GM19463 (cell line): Measurements from ENCODE around the gene SUSD3.
"Not testable (repeated sequence)": the region's sequence is repeated elsewhere in the genome, so short reads cannot be mapped to it uniquely, and the experiment has no call there.

Experiments
- ATAC-seq: cut with Tn5 transposase; IDR thresholded peaks from one replicate; pipeline ENCODE4 v1.9.1; 2021; ENCODE audit warnings: mild to moderate bottlenecking, moderate library complexity; ENCODE audit not compliant: unreplicated experiment

Gene SUSD3

GRCh38 chr9:93091453-93092081 lies 33.1 kb downstream of the SUSD3 start:
- ATAC-seq, result no peak

GRCh38 chr9:93092251-93092991 lies 33.9 kb downstream of the SUSD3 start:
- ATAC-seq, result no peak

GRCh38 chr9:93093127-93093876 lies 34.8 kb downstream of the SUSD3 start:
- ATAC-seq, result no peak

- no peak for ATAC-seq
Measured at GRCh38 chr9:93093877-93094657, 35.6 kb downstream of the SUSD3 start.

GRCh38 chr9:93094658-93095204 lies 36.2 kb downstream of the SUSD3 start:
- no peak for ATAC-seq

- ATAC-seq, result peak; percentile 58
Measured at GRCh38 chr9:93095205-93096130, 37.0 kb downstream of the SUSD3 start.

- ATAC-seq, result peak; percentile 35
Measured at GRCh38 chr9:93096131-93096802, 37.8 kb downstream of the SUSD3 start, which contains the start of gene CARD19. TSS of gene CARD19 (plus strand) at chr9:93096217. CDS start at chr9:93096346, 129 bp downstream.

- no peak for ATAC-seq
Measured at GRCh38 chr9:93096811-93097382, 38.4 kb downstream of the SUSD3 start.

- ATAC-seq, result no peak
Measured at GRCh38 chr9:93097511-93098201, 39.2 kb downstream of the SUSD3 start.

- ATAC-seq, result no peak
Measured at GRCh38 chr9:93098236-93098946, 39.9 kb downstream of the SUSD3 start.

- ATAC-seq, result no peak
Measured at GRCh38 chr9:93099551-93100275, 41.2 kb downstream of the SUSD3 start.

GRCh38 chr9:93100276-93100636 lies 41.8 kb downstream of the SUSD3 start:
- no peak for ATAC-seq

- not testable (repeated sequence) for ATAC-seq
Measured at GRCh38 chr9:93101086-93101485, 42.6 kb downstream of the SUSD3 start.

- ATAC-seq, result no peak
Measured at GRCh38 chr9:93105620-93106019, 47.1 kb downstream of the SUSD3 start.

GRCh38 chr9:93107151-93107824 lies 48.8 kb downstream of the SUSD3 start:
- ATAC-seq, result no peak

- no peak for ATAC-seq
Measured at GRCh38 chr9:93107825-93108161, 49.3 kb downstream of the SUSD3 start.
